NCI-H2227 (cell line): ENCODE data around the gene KRTAP1-3.
"Not testable (repeated sequence)": the region's sequence is repeated elsewhere in the genome, so short reads cannot be mapped to it uniquely, and the experiment has no call there.

Experiments used
- DNase-seq: peaks from one replicate; lab custom pipeline; 2025; ENCODE audit not compliant: unreplicated experiment; lab: John Stamatoyannopoulos, UW

Gene KRTAP1-3, protein sequence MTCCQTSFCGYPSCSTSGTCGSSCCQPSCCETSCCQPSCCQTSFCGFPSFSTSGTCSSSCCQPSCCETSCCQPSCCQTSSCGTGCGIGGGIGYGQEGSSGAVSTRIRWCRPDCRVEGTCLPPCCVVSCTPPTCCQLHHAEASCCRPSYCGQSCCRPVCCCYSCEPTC

DNA sequence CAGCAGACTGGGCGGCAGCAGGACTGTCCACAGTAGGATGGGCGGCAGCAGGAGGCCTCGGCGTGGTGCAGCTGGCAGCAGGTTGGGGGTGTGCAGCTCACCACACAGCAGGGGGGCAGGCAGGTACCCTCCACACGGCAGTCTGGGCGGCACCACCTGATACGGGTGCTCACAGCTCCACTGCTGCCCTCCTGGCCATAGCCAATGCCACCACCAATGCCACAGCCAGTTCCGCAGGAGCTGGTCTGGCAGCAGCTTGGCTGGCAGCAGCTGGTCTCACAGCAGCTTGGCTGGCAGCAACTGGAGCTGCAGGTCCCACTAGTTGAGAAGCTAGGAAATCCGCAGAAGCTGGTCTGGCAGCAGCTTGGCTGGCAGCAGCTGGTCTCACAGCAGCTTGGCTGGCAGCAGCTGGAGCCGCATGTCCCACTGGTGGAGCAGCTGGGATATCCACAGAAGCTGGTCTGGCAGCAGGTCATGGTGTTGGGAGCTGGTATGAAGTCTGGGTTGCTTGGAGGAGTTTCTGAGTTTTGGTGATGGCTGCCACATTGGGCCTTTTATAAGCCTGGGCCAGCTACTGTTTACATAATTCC is at the start of gene KRTAP1-3:
KRTAP1-3 (minus strand) TSS at position 529 of the 590 bp plus-strand sequence; CDS start at position 476, 53 bp downstream.
- not testable (repeated sequence) for DNase-seq

DNA sequence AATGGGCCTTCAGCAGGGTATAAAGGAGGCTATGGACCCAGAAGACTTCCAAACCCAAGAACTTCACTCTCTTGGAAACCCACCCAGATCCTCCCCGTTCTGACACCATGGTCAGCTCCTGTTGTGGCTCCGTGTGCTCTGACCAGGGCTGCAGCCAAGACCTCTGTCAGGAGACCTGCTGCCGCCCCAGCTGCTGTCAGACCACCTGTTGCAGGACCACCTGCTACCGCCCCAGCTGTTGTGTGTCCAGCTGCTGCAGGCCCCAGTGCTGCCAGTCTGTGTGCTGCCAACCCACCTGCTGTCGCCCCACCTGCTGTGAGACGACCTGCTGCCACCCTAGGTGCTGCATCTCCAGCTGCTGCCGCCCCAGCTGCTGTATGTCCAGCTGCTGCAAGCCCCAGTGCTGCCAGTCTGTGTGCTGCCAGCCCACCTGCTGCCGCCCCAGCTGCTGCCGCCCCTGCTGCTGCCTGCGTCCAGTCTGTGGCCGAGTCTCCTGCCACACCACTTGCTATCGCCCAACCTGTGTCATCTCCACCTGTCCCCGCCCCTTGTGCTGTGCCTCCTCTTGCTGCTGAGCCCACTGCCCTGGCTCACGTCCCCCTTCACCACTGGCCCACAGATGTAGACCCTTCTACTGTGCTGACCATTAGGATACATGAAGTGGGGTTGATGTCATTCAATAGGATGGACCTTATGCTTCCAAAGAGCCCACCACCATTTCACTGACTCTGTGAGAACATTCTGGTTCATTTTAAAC is 49.6 kb upstream of the KRTAP1-3 start, which contains the start of gene KRTAP4-7:
KRTAP4-7 (plus strand) TSS at position 51 of the 757 bp plus-strand sequence; CDS start at position 108, 57 bp downstream.
- not testable (repeated sequence) for DNase-seq

DNA sequence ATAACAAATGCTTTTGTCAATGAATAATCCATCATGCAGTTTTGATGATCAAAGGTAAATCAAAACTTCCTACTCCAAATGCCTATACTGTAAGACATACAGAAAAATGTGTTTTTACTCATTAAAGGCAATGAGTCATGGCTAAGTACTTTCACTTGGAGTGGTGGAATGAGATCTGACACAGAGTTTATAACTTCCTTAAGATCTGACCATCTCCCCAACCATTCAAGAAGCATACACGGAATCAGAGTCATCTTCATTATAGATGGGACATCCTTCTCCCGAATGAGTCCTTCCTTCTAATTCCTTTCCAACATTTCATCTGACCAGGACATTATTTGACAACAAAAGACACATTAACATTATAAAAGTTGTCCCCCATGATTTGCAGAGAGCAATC is 48.8 kb upstream of the KRTAP1-3 start:
- not testable (repeated sequence) for DNase-seq

DNA sequence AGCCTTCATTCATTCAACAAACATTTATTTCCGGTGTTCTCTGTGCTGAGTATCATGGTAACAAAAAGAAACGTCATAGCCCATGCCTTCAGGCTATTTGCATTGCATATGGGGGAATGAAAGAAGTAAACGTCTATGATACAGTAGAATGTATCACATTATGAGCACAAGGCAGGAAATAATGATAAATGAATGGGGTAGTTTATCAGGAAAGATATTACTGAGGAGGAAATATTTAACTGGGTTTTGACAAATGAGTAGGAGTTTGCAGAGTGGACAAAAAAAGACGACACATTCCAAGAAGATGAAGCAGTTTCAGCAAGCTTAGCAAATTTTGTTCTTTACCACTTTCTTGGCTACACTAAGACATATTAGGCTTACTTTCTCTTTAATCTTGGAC is 48.0 kb upstream of the KRTAP1-3 start:
- no peak for DNase-seq

DNA sequence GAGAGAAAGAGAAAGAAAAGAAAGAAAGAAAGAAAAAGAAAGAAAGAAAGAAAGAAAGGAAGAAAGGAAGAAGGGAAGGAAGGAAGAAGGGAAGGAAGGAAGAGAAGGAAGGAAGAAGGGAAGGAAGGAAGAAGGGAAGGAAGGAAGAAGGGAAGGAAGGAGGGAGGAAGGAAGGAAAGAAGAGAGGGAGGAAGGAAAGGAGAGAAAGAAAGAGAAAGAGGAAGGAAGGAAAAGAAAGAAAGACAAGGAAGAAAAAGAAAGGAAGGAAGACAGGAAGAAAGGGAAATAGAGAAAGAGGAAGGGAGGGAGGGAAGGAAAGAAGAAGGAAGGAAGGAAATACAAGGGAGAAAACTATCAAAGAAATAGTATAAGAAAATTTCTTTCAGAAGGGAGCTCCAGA is 42.1 kb upstream of the KRTAP1-3 start:
- no peak for DNase-seq

DNA sequence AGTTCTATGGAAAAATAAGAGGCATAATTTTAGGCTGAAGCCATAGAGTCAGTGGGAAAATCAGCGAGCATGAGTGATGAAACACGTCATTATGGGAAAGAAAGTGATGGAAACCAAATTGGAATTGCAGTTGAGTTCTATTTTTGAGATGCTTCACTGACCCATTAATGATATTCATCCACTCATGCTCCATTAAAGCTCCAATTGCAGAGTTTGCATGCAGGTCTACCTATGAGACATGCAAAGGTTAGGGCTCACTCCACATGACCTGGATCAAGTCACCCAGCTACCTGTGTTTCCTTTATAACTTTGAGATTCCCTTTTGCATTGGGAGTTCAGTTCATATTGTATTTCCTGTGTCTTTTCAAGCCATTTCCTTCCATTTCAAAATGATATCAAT is 39.0 kb upstream of the KRTAP1-3 start:
- no peak for DNase-seq

DNA sequence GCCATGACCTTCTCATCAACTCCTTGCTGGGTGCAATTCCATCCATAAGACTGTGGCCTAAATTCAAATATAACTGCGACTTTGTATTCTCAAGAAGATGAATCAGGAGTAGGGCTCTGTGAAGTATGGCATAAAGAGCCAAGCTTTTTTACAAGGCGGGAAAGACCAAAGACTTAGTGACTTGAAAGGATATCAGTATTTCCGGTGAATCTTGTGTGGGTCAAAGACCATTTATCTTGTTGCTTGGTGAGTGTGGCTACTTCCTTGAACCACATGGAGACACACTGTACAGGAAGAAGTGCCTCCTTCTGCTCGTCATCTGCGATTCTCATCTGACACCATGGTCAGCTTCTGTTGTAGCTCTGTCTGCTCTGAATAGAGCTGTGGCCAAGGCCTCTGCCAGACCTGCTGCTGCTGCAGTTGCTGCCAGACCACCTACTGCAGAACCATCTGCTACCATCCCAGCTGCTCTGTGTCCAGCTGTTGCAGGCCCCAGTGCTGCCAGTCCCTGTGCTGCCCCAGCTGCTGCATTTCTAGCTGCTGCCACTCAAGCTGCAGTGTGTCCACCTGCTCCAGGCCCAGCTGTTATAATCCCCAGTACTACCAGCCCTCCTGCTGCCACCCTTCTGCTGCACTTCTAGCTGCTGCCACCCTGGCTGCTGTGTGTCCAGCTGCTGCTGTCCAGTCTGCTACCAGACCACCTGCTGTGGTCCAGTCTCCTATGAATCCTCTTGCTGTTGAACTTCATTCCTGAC is 37.1 kb upstream of the KRTAP1-3 start:
- DNase-seq, result no peak

DNA sequence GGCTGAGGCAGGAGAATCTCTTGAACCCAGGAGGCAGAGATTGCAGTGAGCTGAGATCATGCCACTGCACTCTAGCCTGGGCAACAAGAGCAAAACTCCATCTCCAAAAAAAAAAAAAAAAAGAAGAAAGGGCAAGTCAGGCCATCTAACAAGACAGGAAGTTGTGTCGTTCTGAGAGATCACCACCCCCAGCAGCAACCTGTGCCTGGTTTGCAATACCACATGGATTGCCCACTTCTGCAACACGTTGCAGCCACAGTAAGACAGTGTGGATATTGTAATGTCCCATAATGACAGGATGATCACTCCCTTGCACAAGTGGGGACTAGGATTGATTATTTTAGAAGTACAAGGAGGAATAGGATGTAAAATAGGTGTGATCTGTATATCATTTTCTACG is 34.4 kb upstream of the KRTAP1-3 start:
- DNase-seq, result no peak

DNA sequence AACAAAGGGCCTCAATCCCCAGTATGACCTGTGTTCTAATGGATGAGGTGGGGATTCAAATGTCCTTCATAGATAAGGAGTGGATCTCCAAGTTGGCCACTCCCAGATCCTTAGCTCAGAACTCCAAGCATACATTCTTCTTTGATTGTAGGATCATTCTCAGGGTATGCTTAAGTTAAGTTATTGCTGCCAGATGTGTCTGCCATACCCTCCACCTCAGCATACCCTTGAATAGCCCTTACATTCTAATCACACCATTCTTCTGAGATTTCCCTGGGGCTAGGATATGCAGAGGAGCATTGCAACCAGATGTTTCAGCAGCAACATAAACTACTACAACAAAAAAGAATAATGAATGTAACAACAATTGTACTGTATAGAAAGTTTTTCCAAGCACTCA is 32.6 kb upstream of the KRTAP1-3 start:
- DNase-seq, result no peak

DNA sequence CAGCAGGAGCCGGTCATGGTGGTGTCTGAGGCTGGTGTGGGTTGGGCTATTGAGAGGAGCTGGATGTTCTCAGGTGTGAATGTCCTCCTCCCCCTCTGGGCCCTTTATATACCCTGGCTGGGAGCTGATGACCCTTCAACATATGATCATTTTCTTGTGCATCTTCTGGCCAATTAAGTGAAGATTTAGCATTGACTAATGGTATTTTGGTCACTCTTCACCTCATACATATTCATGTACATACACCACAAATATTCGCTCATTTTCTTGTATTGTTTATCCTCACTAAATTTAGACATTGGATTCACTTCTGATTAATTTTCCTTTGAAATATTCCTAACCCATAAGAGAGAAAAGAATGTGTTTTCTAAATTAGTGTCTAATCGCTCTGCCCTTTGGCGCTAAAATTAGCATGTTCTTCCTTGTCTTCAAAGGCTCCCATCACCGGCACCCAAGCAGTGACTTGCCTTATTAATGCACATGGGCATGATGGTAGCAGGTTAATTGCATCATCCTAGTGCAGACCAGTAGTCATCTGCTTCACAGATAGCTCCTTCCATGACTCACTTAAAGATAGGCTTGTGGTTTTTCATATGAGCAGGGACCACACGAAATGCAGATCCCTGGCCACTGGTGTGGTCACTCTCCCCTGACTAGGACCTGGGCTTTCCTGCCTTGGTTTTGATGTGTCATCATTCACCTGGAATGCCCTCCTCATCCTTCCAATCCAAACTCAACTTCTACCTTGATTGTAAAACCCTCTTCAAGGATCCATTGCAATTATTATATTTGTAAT is 31.4 kb upstream of the KRTAP1-3 start, which contains the start of gene KRTAP2-4:
KRTAP2-4 (minus strand) TSS at position 51 of the 796 bp plus-strand sequence; CDS start at position 17, 34 bp downstream.
- no peak for DNase-seq

DNA sequence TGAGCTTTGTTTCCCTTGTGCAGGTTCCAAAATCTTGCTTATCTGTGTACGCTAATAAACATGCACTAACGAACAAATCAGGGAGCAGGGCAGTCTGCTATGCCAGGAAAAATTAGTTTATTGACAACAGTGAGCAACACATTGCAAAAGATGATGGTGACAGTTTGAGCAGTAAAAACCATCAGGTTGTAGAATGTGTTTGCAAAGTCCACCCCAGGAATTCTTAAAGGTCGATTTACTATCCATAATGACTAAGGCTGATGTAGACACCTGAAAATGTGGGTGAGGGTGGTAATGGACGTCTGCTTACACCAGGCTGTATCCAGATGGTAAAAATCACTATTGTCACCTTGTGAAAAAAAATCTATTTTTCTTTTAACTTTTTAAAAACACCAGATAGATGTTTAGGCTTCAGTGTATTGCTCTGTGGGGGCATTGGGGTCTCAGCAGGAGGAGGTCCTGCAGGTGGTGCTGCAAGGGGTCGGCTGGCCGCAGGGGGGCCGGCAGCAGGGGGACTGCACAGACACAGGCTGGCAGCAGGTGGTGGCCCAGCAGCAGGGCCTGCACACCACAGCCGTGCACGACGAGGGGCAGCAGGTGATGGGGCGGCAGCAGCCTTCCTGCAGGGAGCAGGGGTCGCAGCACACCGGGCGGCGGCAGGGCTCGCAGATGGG is 30.5 kb upstream of the KRTAP1-3 start:
- not testable (repeated sequence) for DNase-seq

DNA sequence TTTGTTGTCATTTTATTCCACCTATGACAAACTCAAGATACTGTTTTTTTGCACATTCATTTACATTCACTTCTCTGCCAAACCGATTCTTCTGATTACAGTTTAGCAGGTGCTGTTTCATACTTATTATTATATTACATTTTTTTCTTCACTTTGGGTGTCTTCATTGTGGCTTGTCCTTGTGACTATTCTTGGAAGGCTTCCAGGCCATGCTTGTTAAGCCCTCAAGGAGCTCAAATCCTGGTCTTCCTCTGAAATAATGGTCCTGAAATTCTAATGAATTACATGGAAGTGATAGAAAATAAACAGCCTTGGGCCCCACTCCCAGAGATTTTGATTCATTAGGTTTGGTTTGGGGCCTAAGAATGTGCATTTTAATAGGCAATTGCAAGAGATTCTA is 29.6 kb upstream of the KRTAP1-3 start:
- no peak for DNase-seq

DNA sequence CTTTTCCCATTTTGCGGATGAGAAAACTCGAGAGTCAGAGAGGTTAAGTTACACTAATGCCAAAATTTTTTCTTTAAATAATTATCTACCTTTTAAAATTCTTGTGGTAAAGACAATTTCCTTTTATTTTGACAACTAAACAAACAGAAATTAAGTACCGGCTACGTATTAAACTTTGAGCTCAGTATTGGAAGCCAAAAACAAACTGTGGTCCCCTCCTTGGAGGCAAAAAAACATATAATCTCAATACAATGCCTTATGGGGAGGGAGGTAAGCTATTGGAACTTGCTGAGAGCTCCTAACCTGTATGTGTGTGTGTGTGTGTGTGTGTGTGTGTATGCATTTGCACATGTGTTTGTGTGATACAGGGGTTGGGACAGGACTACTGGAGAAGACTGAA is 28.8 kb upstream of the KRTAP1-3 start:
- no peak for DNase-seq

DNA sequence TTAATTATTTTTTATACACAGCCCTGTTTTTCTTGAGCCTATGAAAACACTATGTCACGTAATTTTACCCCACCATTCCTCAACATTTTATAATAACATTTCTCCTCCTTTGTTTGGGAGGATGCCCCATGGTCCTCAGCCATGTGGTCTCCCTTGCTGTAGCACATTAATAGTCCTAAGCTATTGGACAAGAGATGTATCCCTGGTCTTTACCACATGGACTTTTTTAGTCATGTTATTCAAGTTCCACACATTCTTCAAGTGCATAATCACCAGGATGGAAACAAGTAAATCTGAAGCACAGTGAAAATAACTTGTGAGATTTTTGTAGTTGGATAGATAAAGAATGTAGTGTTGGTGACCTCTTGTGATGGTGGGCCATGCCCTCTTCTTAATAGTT is 27.3 kb upstream of the KRTAP1-3 start:
- DNase-seq, result no peak

DNA sequence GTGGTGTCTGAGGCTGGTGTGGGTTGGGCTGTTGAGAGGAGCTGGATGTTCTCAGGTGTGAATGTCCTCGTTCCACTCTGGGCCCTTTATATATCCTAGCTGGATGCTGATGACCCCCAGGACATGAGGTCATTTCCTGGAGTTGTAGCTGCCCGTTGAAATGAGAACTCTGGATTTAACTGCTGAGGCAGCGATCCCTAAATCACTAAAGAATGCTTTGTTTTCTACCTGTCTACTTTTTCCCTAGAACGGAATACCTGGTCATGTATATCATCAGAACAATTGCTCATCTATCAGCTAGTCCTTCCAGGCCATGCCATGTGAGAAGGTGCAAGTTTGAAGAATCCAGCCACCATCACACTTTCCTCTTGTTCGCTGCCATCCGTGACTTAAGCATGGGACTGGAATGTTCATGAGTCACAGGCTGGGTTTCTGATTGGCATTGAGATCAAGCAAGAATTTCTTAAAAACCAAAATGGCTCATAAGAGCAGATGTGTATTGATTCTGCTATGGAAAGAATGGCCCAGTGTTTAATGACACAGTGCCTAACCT is 25.5 kb upstream of the KRTAP1-3 start, which contains the start of gene KRTAP2-3:
KRTAP2-3 (minus strand) TSS at position 63 of the 553 bp plus-strand sequence. CDS start 64 bp downstream, outside the sequence.
- DNase-seq, result no peak

DNA sequence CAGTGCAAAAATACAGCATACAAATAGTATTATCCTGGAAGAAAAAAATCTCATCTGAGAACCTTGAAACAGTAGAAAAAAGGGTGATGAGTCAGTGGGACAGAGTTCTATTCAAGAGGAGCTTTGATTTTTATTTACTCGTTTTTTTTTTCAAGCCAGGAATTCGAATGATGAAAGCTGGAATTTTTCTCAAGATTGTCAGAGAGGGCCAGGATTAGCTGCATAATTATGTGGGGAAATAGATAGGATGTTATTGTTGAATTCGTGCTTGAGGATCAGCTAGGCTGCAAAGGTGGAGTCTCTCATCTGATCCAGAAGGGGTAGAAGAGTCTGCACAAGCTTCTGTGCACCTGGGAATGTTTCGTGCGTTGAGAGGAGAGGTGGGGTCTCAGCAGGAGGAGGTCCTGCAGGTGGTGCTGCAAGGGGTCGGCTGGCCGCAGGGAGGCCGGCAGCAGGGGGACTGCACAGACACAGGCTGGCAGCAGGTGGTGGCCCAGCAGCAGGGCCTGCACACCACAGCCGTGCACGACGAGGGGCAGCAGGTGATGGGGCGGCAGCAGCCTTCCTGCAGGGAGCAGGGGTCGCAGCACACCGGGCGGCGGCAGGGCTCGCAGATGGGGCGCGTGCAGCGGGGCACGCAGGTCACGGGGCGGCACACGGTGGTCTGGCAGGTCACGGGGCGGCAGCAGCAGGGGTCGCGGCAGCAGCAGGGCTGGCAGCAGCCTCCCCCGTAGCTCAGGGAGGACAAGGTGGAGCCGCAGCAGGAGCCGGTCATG is 24.8 kb upstream of the KRTAP1-3 start:
- not testable (repeated sequence) for DNase-seq

DNA sequence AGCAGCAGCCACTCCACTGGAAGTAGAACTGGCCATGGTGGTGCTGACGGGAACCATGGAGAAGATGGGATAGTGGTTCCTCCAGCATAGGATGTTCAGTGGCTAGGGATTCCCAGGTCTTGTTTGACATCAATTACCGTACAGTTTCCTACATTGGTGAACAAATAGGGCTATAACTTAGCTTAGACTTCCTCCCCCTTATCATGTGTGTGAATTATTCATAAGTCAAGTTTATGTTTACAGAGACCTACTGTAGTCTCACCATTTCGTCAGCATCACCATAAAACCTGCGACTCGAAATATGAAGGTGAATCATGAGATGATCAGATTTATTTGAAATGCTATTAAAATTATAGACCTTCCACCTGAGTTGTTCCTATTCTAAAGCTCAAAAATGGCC is 24.1 kb upstream of the KRTAP1-3 start:
- DNase-seq, result no peak

DNA sequence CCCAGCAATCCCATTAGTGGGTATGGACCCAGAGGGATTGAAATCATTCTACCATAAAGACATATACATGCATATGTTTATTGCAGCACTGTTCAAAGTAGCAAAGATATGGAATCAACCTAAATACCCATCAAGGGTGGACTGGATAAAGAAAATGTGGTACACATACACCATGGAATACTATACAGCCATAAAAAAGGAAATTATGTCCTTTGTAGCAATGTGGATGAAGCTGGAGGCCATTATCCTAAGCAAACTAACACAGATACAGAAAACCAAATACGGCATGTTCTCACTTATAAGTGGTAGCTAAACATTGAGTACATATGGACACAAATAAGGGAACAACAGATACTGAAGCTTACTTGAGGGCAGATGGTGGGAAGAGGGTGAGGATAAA is 22.9 kb upstream of the KRTAP1-3 start:
- DNase-seq, result no peak

DNA sequence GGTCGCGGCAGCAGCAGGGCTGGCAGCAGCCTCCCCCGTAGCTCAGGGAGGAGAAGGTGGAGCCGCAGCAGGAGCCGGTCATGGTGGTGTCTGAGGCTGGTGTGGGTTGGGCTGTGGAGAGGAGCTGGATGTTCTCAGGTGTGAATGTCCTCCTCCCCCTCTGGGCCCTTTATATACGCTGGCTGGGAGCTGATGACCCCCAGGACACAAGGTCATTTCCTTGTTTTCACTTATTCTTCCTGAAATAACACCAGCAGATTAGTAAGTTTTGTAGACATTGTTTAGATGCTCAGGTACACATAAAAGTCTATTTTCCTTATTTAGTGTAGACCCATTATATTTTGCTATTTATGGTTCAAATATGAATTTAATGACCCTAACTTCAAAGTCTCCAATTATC is 20.5 kb upstream of the KRTAP1-3 start, which contains the start of gene KRTAP2-2:
KRTAP2-2 (minus strand) TSS at position 101 of the 400 bp plus-strand sequence; CDS start at position 82, 19 bp downstream.
- DNase-seq, result not testable (repeated sequence)
